GM08714 (cell line): Measurements from ENCODE around the gene KRTAP12-2.

ENCODE experiments used
- H3K4me3 ChIP-seq: fragments of 200-500 bp; sonication (Bioruptor generic); 2 replicates; pipeline ENCODE4 v1.5.1; 2014; ENCODE audit warnings: mild to moderate bottlenecking, low read length, inconsistent platforms
- ZNF274 ChIP-seq: IDR thresholded peaks from 2 replicates; pipeline ENCODE4 v1.6.1; 2012; ENCODE audit warnings: mild to moderate bottlenecking, low read depth, low read length

KRTAP12-2 gene

DNA sequence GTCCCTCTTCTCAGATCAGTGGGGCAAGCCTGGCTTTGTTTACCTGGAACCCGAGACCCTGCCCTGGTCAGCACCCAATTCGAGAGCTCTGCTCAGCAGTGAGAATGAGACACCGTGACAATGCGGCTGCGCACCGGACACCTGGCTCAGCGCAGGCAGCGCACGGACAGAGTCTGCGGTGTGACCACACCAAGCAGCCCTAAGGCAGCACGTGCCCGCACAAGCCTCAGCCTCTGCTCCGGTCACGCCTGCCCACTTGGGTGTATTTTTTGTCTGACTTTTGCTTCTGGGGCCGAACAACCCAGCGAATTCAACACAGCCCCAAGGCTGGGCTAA, 50.2 kb downstream of the KRTAP12-2 start:
- no peak for TF ChIP-seq ZNF274
- no peak overlapping the region for H3K4me3 ChIP-seq
